ENCODE data around the gene ACOXL.
A peak's percentile ranks its signal among the peaks of the same experiment; 100 is the strongest.
"Not testable (repeated sequence)": the region's sequence is repeated elsewhere in the genome, so short reads cannot be mapped to it uniquely, and the experiment has no call there.

ACOXL gene

DNA sequence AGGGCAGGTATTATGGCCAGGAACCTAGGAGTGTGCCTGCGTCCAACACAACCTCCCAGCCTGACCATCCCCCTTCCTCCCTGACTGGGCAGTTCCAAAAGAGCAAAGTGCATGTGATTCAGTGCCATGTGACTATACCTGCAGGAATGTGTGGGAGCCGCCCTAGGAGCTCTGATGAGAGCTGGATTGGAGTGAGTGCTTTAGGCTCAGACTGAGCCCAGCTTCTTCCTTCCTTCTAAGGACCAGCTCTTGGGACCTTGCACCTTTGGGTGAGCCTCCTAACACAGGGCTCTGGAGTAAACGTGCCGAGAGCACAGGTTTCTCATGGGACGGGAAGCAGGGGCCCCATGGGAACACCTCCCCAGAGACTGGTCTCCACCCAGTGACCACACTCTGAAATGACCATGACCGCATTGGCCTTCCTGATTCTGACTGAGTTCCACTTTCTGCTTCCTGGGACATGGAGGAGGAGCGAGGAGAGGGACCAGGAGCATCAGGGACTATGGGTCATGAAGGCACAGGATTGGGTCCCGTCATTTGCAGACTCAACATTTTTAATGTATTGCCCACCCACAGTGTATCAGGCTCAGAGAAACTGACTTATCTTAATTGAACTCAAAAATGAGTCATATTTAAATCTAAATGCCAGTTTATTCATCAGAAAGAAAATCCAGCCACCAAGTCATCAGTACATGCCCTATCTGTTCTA lies 300.5 kb downstream of the ACOXL start:
- peak; percentile 93 for DNase-seq (ENCODE audit: low spot score)
- FAIRE-seq = peak; percentile 84

DNA sequence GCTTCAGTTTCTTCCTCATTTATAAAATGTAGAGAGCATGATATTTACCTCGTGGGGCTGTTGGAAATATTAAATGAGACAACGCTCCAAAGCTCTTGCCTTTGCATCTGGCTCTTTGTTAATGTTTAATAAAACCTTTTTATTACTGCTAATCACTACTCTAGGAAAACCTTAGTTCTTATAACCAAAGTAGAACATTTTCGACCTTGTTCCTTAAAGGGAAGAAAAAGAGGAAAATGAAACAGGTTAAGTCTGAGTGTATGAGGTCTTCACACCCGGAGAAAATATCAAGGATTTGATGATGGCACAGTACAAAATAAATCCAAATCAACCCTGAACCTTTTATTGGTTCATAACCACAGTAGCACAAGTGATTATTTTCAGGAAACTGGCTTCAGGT lies 301.8 kb downstream of the ACOXL start:
- FAIRE-seq (no peak), DNase-seq (ENCODE audit: low spot score) (no peak)

DNA sequence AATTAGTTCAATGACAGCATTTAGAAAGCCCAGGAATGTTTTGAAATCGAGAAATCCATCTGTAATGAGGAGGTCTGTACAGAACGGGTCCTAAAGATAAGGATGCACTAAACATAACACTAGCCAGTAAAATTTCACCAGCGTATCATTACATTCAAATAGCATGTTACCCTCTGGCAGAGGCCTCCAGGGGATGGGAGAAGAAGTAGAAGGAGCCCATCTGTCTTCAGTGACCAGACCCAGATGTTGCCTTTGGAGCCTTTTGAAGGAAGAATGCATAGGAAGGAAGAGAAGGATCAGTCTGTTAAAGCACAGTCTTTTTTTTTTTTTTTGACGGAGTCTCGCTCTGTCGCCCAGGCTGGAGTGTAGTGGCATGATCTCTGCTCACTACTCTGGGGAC lies 302.2 kb downstream of the ACOXL start:
- DNase-seq (ENCODE audit: low spot score) (no peak), FAIRE-seq (no peak)

DNA sequence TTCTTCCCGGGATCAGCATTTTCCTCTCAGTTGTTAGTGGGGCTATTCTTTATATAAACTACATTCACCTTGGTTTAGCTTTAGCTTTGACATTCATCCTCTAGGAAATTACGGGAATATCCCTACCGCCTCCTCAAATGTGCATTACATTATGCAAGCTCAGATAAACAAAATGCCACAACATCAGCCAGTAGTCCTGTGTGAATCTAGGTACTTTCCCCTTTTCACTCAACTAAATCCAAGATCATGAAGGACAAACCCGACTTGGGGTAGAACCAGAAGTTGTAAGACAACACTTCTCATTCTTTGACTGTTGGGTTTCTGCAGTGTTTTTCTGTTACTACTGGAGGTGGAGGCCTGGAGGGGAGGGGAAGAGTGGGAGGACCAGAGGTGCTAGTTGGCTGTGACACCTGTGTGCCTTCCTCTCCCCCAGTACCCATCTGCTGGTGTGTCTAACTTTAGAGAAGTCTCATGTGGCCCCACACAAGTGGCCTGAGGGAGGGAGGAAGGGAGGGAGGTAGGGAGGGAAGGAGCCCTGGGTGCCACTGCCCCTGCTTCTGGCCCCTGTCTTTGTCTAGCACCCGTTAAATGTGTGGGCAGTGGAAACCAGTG lies 303.6 kb downstream of the ACOXL start:
- FAIRE-seq (no peak), DNase-seq (ENCODE audit: low spot score) (no peak)

DNA sequence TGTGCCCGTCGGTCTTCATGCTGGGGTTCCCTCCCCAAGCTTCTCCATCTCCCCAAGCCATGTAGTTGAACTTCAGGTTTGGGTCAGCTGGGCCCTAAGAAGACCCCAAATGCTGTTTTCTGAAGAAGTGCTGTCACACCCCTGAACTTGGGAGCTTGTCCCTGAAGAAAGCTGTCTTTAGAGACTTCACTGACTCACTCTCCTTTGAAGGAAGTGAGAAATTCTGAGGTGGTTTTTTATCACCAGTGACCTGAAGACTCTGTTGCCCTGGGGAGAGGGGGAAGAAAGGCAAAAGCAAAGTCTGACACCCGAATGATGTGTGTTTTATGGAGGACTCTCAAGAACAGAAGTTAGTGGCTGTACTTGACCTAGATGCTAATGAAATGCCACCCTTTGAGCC lies 304.8 kb downstream of the ACOXL start:
- peak; percentile 28 for DNase-seq (ENCODE audit: low spot score)
- no peak for FAIRE-seq

DNA sequence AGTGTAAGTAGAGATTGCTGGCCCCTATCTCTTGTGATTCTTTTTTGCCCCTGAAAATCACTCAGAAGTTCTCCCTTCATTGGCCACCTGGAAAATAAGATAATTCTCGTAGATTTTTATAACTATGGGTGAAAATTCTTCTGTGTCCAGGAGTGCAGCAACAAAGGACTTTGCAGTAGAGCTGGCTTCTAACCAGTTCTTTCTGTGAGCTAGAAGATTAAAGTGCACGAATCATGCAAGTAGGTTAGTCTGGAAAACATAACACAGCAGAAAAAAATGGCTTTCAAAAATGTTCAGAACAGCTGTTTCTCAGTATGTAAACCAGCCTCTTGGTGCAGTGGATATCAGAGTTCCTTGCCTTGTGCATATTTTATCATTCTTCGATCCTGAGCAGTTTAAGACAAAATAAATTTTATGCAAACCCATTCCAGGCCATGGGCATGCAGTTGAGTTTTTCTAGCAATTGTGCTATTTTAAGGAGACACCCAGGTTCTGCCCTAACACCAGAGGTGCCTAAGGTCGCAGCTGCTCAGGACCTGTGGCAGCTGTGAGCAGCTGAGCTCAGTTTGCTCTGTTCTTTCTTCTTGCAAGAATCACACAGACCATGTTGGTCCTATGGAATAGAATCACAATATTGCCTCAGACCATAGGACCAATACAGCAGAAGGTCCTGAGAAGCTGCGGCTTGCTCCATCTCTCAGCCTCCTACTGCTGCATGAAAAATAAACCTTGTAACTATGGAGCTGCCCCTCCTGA lies 307.4 kb downstream of the ACOXL start:
- FAIRE-seq (no peak), DNase-seq (ENCODE audit: low spot score) (no peak)

DNA sequence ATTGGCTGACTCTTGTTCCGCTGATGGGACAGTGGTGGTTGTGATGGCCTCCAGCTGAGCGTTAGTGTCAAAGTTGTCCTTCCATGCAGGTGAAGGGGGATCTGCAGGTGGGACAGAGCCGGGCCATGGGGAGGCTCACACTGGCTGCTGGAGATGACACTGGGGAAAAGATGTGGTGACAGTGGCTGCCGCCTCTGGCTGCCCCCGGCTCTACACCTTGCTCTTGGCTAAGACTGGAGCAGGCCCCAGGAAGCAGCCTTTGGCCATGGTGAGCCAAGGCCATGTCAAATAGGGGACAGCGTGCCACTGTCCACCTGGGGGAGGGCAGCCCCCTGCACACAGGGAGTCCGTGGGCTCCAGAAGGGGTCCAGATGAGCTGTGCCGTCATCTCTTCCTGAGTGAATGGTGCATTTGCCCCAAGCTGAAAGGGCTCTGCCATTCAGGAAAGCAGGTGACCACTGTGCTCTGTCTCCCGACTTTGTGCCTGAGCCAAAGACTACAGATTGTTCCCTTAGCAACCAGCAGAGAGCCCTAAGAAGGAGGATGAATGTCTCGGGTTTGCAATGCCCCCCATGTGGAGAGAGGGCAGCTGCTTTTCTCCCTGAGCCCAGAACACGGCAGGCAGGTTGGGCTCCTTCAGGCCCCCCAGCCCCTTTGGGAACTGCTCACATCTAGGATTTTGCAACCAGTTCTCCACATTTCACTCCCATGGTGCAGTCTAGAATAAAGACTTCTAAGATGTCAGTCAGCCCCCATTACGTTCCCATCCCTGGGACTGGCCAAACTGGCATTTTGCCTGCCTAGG lies 309.2 kb downstream of the ACOXL start:
- DNase-seq (ENCODE audit: low spot score) (no peak), FAIRE-seq (no peak)

DNA sequence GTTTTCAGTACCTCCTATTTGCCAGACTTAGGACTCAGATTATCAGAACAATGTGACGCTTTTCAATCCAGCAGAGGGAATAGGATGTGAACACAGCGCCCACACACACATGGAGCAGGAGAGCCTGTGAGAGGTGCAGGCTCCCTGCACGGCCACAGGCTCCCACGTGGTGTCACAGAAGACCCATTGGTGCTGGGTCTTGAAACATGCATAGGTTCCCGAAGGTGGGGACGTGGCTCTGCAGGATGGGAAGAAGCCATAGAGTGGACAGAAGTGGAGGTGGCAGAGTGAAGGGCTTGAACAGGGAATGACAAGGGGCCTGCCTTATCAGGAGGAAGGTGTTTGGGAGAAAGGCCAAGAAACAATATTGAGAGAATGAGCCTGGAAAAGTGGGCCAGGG lies 309.9 kb downstream of the ACOXL start:
- no peak for FAIRE-seq
- no peak for DNase-seq (ENCODE audit: low spot score)

DNA sequence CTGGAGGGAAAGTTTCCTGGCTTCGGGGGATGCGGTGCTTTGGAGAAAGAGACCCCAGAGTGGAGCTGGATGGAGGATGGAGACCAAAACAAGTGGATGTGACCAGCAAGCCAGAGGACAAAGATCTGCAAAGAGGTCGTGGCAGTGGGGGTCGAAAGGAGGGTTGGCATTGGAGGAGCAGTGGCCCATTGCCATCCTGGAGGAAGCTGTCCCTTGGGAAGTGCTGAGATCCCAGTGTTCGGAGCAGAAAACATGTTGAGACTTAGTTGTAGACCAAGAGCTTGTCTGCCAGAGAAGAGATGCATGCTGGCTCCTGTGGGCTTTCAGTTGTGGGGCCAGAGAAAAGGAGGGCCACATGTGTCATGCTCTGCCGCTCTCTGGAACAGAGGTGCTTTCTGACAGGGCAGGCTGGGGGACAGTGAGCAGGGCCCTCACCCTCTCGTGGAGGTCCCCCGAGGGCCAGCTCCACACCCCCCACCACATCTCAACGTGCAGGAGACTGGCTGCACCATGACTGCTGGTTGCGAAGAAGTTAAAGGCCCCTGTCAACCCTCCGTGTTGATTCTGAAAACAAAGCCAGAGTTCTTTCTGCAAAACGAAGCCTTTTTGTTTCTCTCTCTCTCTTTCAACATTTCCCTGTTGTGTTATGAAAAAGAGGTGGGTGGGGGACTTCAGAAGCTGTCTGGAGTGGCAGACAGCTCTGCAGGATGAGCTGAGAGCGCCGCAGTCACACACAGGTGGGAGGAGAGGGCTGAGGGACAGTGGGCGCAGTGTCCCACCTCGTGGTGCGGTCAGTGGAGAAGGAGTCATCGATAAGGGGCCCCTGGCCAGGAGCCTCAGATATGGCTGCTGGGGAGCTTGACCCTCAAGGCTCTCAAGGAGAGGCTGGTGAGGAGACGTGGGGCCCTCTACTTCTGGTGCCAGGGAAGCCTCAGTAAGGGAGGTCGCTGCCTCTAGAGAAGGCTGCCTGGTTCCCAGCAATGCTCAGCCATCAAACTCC lies 310.7 kb downstream of the ACOXL start:
- DNase-seq (ENCODE audit: low spot score) (no peak), FAIRE-seq (no peak)

DNA sequence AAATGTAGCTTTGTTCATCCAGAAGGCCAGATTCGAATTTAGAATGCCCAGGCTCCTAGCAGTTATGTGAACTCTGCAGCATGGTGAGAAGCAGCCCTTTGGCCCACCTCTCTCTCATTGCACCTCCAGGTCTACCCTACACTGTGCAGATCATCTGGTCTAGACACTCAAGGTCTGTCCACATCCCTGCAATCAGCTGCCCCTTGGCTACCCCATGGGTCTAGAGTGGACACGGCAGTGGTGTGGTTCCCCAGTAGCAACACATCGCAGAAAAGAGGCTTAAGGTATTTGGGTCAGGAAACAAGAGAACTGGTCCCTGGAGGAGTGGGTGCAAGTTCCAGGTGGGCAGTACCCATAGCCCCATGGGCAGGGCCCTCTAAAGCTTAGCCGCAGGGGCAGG lies 311.7 kb downstream of the ACOXL start:
- FAIRE-seq (no peak), DNase-seq (ENCODE audit: low spot score) (no peak)

DNA sequence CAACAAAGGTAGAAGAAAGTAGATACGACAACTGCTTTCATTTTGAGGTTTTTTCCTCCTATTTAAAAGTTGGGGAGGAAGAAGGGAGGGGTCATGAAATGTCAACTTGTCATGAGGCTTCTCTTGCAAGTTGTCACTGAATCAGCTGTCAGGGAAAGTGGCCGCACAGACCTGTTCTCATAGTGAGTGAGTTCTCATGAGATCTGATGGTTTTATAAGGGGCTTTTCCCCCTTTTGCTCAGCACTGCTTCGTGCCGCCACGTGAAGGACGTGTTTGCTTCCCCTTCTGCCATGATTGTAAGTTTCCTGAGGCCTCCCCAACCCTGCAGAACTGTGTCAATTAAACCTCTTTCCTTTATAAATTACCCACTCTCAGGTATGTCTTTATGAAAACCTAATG lies 312.9 kb downstream of the ACOXL start:
- DNase-seq (ENCODE audit: low spot score); FAIRE-seq: not testable (repeated sequence)

DNA sequence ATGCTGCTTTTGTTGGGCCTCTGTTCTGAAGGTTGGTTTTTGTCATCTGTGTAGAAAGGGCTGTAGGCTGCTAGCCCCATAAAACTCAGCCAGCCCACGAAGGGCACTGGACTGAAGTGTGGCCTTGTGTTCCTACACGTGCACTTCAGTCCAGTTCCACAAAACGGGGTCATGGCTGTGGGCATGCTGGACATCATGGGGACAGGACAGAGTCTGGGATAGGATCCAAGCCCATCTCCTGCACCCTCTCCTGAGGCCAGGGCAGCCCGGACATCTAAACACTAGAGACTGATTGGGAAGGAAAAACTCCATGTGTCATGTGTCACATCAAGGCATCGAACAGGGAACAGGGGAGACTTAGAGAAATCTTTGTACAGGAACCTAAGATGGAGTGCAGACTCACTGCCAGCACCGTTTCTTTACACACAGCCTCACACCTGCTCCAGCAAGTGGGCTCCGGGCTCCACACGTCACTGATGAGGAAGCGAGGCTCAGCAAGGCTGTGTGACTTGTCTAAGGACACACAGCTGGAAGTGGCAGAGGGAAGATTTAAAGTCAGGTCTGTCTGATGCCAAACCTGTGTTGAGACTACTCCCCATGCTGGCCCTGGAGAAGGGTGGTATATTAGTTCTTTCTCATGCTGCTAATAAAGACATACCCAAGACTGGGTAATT lies 313.5 kb downstream of the ACOXL start:
- DNase-seq (ENCODE audit: low spot score) = no peak
- no peak for FAIRE-seq

DNA sequence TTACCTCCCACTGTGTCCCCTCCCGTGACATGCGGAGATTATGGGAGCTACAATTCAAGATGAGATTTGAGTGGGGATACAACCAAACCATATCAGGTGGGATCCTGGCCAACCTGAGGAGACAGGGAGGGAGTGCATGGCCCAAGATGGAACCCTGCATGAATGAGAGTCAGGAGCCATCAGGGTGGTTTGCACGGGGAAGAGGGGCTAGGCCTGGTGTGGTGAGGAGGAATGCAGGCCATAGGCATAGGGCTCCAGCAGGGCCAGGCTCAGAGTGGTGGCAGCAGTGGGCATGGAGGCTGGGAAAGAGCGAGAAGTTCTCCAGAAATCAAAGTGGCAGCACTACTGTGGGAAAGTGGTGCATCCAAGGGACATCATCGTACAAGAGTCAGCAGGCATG lies 314.3 kb downstream of the ACOXL start:
- DNase-seq (ENCODE audit: low spot score) = no peak
- FAIRE-seq = no peak

DNA sequence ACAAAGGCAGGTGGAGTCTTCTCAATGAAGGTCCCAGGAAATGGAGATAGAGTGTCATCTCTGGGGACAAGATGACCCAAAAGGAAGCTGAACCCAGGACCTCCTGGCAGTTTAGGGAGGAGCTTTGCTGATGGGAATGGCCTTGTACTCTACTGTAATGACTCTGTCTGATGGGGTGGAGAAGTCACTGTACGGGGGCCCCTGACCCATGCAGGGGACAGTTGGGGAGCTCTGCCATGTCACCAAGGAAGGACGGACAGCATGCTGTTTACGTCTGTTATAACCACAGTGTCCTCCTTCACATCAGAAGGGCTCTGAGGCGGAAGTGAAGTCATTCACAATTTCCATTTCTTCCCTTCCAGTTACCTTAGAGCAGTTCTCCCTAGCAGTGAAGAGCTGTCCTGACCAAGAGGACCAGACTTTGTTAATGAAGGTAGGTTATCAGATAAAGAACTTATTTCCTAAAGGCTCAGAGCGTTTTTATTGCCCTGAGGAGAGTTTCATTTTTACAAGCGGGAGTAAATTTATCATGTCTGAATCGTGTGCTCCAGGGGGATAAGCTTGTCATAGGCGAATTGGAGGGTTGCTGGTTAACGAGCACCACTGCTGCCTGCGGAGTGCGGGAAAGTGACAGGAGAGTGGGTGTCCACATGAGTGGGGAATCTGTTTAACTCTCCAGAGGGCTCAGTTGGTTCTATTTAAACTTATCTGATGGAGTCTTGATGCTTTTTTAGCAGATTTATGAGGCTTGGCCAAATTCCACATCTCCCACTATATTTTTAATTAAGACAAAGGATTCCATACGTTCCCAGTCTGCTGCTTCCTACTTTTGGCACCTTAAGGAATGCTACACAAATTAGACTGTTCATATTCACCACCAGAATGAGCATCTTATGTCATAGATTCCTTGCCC lies 316.7 kb downstream of the ACOXL start:
- FAIRE-seq = no peak
- no peak for DNase-seq (ENCODE audit: low spot score)

DNA sequence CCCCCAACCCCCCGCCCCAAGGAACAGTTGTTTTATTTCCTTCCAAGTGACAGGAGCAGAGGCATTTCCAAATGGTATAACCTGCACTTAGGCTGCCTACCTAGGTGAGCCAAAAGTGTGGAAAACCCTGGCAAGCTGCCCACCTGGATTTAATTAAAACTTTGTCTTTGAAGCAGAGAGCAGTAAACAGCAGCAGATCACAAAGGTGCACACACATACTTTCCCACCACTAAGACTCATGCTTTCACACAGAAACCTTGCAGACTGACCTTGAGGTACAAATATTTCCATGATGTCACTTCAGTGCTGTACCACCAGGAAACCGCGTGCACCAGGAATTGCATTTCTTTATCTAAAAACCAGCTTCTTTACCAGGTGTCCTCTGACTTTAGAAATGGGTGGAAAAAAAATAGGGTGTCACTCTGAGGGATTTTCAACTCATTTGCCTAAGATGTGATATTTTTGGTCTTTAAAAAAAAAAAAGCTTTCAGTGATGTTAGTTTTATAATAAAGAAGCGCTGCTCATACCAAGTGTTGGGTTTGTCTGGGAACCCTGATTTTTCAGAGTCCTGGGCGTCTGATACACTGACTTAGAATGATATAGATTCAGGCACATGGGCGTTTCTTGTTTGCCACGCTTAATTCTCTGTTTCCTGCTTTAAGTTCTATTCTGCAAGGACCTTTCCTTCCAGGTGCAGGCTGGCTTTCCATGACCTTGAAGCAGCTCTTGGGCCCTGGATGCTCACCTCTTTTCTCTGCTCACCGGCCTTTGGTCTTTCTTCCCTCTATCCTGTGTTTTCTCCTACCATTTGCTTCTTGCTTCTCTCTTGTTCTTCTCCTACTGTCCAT lies 317.6 kb downstream of the ACOXL start:
- DNase-seq (ENCODE audit: low spot score) = no peak

DNA sequence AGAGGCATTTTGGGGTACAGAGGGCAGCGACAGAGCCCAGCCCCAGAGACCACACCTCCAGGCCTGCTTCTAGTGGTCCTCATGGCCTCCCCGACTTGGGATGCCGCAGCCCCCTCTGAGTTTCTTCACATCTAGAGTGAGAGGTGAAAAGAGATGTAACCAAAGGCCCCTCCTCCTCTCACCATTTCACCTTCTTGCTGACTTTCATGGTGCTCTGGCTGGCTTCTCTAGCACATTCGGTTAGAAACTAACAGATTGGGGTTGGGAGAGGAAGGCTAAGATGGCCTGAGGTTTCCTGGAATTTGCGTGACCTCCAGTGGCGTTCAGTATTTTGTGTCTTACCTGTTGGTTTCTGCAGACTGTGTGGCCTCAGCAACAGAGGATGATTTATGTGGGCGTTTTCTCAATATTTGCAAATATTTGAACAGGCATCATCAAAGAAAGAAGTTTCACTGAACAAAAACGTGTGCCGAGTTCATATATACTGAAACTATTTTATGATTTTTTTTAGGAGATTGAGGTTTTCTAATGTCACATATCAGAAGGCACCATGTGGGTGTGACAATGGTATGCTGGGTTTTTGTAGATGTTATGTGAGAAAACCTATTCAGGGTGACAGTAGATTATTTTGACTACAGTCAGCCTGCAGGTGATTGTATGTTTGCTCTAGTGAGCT lies 318.5 kb downstream of the ACOXL start:
- no peak for DNase-seq (ENCODE audit: low spot score)
- no peak for FAIRE-seq

More for the DNA sequence above, 317.6 kb downstream of the ACOXL start:
- FAIRE-seq = no peak

DNA sequence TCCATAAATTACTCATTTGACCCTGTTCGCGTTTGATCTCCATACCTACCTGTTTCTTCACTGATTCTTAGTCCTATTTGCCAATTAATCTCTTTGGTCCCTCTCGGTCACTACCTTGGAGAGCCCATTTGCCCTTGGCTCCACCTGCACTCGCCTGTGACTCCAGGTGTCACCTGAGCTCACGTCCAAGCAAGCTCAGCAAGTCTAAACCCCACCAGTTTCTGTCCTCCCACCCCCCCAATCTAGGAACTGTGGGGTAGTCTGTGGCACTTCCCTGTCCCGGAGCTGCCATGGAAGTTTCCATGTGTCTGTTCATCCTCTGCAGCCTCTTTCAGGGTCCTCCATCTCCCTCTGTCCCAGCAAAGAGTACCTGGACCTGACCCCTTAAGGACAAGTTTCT lies 320.2 kb downstream of the ACOXL start:
- DNase-seq (ENCODE audit: low spot score) = no peak
- FAIRE-seq = no peak

Measured in RCC 7860 (cell line).